GM18519 (cell line): ENCODE results near the gene GPR148.

Source experiments
- ATAC-seq: cut with Tn5 transposase; IDR thresholded peaks from one replicate; pipeline ENCODE4 v1.9.1; 2021; ENCODE audit warnings: mild to moderate bottlenecking, moderate library complexity; ENCODE audit not compliant: unreplicated experiment, low FRiP score

The GPR148 gene

DNA sequence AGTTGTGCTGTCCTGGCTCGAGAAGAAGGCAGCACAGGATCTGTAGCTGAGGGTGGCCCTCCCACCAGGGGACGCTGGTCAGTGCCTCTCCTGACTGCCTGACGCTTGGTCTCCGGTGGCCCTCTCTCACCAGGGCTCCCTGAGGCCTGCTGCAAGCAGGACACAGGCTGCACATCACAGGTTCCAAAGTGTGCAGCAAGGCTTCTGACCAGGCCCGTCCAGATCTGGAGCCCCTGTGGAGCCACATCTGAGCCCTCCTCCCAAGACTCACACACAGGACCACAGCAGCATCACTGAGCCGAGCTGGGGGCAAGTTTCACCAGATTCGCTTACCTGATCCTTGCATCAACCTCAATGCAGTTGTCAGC lies 38.5 kb downstream of the GPR148 start:
- no peak for ATAC-seq

DNA sequence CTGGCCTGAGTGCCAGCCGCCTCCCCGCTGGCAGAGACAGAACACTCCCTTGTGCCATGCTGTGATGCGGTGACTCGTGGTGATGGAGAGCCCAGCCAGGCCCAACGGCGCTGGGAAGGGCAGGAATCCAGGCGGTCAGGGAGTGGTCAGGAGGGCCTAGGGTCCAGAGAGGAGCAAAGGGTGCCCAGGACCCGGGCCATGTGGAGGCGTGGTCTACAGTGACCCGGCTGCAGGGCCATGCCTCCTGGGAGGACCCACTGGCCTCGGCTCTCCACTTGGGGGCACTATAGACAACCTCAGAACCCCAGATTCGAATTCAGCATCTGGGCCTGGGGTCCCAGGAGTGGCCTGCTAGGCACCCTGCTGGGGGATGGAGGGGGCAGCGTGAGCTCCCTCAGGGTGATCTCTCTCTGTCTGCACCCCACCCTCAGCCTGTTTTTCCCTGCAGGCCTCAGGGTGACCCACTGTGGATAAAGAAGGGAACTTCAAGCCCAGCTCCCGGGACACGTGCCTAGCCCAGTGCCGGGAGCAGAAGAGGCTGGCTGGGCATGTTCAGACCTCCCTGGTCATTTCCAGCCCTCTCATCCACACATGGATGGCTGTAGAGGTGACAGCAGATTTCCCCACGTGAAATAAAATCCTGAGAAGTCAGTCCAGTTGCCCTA lies 39.5 kb downstream of the GPR148 start:
- ATAC-seq: no peak

DNA sequence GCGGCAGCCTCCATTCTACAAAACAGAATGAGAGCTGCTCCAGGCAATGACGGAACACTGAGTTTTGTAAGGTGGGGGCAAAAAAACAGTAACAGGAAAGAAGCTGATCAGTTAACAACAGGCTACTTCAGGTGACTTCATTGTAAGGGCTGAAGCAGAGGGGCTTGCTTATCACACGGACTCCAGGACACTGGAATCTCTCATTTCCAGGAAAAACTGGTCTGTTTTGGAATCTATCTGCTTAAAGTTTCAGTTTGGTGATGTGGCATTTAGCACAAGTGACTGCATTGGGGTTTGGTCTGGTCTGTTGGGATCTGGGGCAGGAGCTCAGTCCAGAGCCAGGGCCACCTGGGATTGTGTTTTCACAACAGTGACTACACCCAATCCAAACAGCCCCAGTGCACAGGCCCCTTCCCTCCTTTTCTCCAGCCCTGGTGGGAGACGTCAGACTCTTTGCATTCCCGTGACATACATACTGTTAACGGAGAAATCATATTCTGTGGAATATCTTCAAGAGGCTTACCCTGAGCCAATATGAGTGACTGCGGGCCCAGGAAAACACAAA lies 40.6 kb downstream of the GPR148 start:
- ATAC-seq: no peak

DNA sequence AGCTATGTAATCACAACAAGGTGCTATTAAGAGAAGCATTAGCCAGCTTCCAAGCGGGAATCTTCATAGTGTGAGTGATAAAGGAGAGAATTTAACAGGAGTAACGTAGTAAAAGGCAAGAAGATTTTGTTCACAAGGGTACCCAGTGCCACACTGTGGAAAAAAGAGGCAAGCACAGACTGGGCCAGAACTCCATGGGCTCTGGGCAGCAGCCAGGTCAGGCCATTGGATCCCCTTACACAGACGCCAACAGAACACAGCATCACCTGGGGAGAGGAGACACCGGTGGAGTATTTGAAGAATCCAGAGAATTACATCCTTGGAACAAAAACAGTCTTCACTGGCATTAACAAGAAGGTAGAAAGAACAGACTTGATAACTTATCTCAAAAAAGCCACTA lies 47.7 kb downstream of the GPR148 start:
- no peak for ATAC-seq

DNA sequence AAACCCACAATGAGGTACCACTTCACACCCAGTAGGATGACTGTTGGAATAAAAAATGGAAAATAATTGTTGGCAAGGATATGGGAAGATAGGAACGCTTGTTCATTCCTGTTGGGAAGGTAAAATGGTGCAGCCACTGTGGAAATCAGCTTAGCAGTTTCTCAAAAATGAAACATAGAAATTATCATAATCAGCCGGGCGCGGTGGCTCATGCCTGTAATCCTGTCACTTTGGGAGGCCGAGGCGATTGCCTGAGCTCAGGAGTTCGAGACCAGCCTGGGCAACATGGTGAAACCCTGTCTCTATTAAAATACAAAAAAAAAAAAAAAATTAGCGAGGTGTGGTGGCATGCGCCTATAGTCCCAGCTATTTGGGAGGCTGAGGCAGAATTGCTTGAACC lies 49.9 kb downstream of the GPR148 start:
- ATAC-seq: no peak
